BE2C (cell line): ENCODE data around the gene JAKMIP1.

ENCODE experiments used
- DNase-seq: peaks from one replicate; pipeline ENCODE4 v3.0.0-alpha.2; 2020
- H3K27me3 ChIP-seq: fragments of 250-450 bp; sonication (Bioruptor Pico); 2 replicates; pipeline ENCODE4 v1.5.1; 2020; ENCODE audit warnings: mild to moderate bottlenecking
- H3K36me3 ChIP-seq: fragments of 250-450 bp; sonication (Bioruptor Pico); 2 replicates; pipeline ENCODE4 v1.5.1; 2020; ENCODE audit warnings: mild to moderate bottlenecking
- H3K4me1 ChIP-seq: fragments of 250-450 bp; sonication (Bioruptor Pico); 2 replicates; pipeline ENCODE4 v1.5.1; 2020
- H3K4me3 ChIP-seq: 2 replicates; pipeline ENCODE4 v1.5.1; 2011; ENCODE audit warnings: low read depth, low read length
- H3K9me3 ChIP-seq: fragments of 250-450 bp; sonication (Bioruptor Pico); 2 replicates; pipeline ENCODE4 v1.5.1; 2020
- CTCF ChIP-seq: IDR thresholded peaks from 2 replicates; pipeline ENCODE4 v1.5.1; 2012; ENCODE audit warnings: mild to moderate bottlenecking, low read depth, low read length

The JAKMIP1 gene

GRCh38 chr4:6033381-6033780 is 167.0 kb downstream of the JAKMIP1 start:
- no peak for TF ChIP-seq CTCF
- Histone ChIP-seq H3K36me3 (no peaks in the 10 kb centered on the region), H3K27me3 (no peaks in the 10 kb centered on the region), H3K4me3 (no peak overlapping the region), H3K9me3 (no peaks in the 10 kb centered on the region), H3K4me1 (no peaks in the 10 kb centered on the region)
- DNase-seq = no peak

GRCh38 chr4:6032249-6033244 is 167.8 kb downstream of the JAKMIP1 start:
- H3K4me3 ChIP-seq = no peak overlapping the region

GRCh38 chr4:6031846-6032245 is 168.5 kb downstream of the JAKMIP1 start:
- Histone ChIP-seq H3K4me1 (no peaks in the 10 kb centered on the region), H3K36me3 (no peaks in the 10 kb centered on the region), H3K4me3 (no peak overlapping the region), H3K27me3 (no peaks in the 10 kb centered on the region), H3K9me3 (no peaks in the 10 kb centered on the region)
- DNase-seq = no peak
- no peak for TF ChIP-seq CTCF

More at GRCh38 chr4:6032249-6033244, 167.8 kb downstream of the JAKMIP1 start:
- TF ChIP-seq CTCF = no peak
- H3K27me3 ChIP-seq = no peaks in the 10 kb centered on the region
- H3K36me3 ChIP-seq = no peaks in the 10 kb centered on the region
- DNase-seq = no peak
- H3K9me3 ChIP-seq = no peaks in the 10 kb centered on the region
- H3K4me1 ChIP-seq = no peaks in the 10 kb centered on the region

- Histone ChIP-seq H3K27me3 (no peaks in the 10 kb centered on the region), H3K4me3 (no peak overlapping the region), H3K9me3 (no peaks in the 10 kb centered on the region), H3K36me3 (no peaks in the 10 kb centered on the region), H3K4me1 (no peaks in the 10 kb centered on the region)
- TF ChIP-seq CTCF = no peak
- no peak for DNase-seq
Observed at GRCh38 chr4:6030679-6031078, 169.7 kb downstream of the JAKMIP1 start.

- no peak for TF ChIP-seq CTCF
- Histone ChIP-seq H3K9me3 (no peaks in the 10 kb centered on the region), H3K4me1 (no peaks in the 10 kb centered on the region), H3K4me3 (no peak overlapping the region), H3K36me3 (no peaks in the 10 kb centered on the region), H3K27me3 (no peaks in the 10 kb centered on the region)
- no peak for DNase-seq
Observed at GRCh38 chr4:6029254-6029653, 171.1 kb downstream of the JAKMIP1 start.

- Histone ChIP-seq H3K27me3 (no peaks in the 10 kb centered on the region), H3K4me3 (no peak overlapping the region), H3K9me3 (no peaks in the 10 kb centered on the region), H3K36me3 (no peaks in the 10 kb centered on the region), H3K4me1 (no peaks in the 10 kb centered on the region)
- no peak for TF ChIP-seq CTCF
- DNase-seq = no peak
Observed at GRCh38 chr4:6028168-6028567, 172.2 kb downstream of the JAKMIP1 start.
